GM13976 (cell line): ENCODE data around the gene KLHL13.
"Not testable (repeated sequence)": the region's sequence is repeated elsewhere in the genome, so short reads cannot be mapped to it uniquely, and the experiment has no call there.

Source experiments
- DNase-seq: peaks from one replicate; pipeline ENCODE4 v3.0.0; 2012; ENCODE audit warnings: low spot score
- in situ Hi-C: fragments of 300-500 bp; cut with MboI; formaldehyde crosslinking; loops from one replicate; pipeline ENCODE4 v1.12.0; 2022; ENCODE audit warnings: low sequenced_read_pairs, mixed read lengths, inconsistent platforms; ENCODE audit not compliant: unreplicated experiment
- TF ChIP-seq, protein P1 (sequence below): IDR thresholded peaks from 2 replicates; pipeline ENCODE4 v1.5.1; 2012; ENCODE audit warnings: borderline replicate concordance, mild to moderate bottlenecking; ENCODE audit not compliant: insufficient read depth; ENCODE audit errors: extremely low read depth, missing control alignments, control extremely low read depth

Gene KLHL13

DNA sequence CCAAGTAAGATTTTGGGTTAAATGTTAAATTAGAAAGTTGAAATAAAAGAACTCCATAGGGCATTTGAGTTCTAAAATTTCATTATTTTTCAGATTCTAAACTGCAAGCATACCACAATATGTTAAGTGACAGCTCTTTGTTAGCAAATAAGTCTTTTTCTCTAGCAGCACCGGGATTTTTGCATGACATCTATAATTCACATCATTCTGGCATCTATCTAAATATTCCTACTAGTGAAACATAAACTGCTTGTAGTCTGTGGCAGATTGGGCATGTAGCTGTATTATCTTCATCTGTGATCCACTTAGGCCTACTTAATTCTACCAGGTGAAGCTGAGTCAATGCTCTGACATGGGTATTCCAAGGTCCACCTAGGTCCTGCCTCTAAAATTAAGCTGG, 32.1 kb upstream of the KLHL13 start:
- TF ChIP-seq, protein P1, sequence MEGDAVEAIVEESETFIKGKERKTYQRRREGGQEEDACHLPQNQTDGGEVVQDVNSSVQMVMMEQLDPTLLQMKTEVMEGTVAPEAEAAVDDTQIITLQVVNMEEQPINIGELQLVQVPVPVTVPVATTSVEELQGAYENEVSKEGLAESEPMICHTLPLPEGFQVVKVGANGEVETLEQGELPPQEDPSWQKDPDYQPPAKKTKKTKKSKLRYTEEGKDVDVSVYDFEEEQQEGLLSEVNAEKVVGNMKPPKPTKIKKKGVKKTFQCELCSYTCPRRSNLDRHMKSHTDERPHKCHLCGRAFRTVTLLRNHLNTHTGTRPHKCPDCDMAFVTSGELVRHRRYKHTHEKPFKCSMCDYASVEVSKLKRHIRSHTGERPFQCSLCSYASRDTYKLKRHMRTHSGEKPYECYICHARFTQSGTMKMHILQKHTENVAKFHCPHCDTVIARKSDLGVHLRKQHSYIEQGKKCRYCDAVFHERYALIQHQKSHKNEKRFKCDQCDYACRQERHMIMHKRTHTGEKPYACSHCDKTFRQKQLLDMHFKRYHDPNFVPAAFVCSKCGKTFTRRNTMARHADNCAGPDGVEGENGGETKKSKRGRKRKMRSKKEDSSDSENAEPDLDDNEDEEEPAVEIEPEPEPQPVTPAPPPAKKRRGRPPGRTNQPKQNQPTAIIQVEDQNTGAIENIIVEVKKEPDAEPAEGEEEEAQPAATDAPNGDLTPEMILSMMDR, result no peak
- in situ Hi-C loops, result no loop called here

DNA sequence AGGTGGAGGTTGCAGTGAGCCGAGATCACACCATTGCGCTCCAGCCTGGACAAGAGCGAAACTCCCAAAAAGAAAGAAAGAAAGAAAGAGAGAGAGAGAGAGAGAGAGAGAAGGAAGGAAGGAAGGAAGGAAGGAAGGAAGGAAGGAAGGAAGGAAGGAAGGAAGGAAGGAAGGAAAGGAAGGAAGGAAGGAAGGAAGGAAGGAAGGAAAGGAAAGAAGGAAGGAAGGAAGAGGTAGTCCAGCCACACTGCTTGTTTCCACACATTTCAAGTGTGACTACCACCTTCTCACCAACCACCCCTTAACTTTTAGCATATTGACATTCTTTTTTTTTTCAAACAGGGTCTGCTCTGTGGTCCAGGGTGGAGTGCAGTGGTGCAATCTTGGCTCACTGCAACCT, 31.2 kb upstream of the KLHL13 start:
- DNase-seq, in situ Hi-C loops: not testable (repeated sequence)

More for the DNA sequence above, 32.1 kb upstream of the KLHL13 start:
- no peak for DNase-seq

DNA sequence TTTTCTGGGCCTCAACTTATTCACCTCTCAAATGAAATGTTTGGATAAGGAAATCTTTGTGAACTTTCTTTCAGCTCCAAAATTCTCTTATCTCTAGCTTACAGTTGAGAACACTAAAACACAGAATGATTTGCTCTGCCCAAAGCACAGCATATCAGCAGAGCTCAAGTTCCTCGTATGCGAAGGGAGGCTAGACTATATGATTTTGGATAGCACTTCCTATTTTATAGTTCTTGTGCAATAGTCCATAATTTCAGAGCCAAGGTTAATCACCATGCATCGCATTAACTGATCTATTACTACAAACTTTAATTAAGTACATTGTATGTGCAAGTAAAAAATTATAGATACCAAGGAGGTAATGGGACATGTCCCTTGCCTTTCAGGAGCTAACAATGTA, 27.0 kb upstream of the KLHL13 start:
- TF ChIP-seq, protein P1, result no peak
- DNase-seq, result no peak
- in situ Hi-C loops, result no loop called here

DNA sequence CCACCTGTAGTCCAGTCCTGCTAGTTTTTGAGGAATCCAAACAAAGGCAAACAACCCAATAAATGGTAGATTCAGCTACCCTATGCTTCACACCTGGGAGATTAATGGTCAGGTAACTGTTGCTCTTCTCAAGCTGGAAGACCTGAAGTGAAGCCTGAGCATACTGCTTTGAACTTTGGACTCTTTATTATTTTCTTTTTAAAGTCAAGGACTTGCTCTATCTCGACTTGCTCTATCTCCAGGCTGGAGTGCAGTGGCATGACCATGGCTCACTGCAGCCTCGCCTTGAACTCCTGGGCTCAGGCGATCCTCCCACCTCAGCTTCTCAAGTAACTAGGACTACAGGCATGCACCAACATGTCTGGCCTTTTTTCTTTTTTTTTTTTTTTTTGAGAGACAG, 14.7 kb upstream of the KLHL13 start:
- in situ Hi-C loops, result no loop called here
- DNase-seq, result no peak
- TF ChIP-seq, protein P1, result no peak

DNA sequence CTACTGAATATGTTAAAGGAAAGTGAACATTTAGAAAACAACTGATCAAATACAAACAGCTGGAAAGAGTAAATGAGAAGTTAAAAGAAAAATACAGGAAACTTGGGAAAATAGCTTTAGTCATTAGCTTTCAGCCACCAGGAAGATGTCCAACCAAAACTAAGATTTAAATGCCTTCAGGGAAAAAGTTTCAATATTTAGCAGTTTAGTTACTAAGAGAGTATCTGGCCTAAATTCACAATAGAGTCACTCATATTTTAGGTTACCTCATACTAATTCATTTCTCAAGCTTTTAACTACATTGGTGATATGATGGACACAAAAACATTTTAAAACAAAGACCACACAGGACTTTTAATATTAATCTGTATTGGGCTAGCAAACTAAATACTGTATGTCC, 13.1 kb upstream of the KLHL13 start:
- DNase-seq, result no peak
- TF ChIP-seq, protein P1, result no peak
- in situ Hi-C loops, result no loop called here

DNA sequence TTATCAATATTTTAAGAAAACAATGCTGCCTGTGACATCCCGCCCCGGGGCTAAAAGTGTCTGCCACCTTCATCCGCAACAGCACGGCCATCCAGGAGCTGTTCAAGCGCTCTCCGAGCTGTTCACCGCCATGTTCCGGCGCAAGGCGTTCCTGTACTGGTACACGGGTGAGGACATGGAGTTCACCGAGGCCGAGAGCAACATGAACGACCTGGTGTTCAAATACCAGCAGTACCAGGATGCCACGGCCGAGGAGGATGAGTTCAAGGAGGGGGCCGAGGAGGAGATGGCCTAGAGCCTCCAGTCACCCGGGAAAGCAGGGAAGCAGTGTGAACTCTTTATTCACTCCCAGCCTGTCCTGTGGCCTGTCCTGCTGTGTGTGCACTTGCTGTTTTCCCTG, 12.1 kb upstream of the KLHL13 start:
- no peak for DNase-seq
- TF ChIP-seq, protein P1, result no peak
- in situ Hi-C loops, result no loop called here

DNA sequence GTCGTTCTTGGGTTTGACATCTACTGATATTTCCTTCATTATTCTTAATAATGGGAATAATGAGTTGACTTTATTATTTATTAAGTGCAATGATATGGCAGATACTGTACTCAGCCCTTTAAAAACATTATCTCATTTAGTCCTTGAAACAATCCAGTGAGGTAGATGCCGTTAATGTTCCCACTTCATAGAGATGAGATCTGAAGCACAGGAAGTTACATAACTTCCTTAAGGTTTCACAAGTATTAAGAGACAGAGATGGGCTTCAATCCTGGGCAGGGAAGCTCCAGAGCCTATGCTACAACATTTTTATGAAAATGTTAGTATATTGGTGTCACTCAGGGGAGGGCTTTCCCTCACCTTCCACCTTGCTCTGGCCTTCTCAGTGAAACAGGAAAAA, 9.7 kb upstream of the KLHL13 start:
- no peak for DNase-seq
- in situ Hi-C loops, result no loop called here
- TF ChIP-seq, protein P1, result no peak

DNA sequence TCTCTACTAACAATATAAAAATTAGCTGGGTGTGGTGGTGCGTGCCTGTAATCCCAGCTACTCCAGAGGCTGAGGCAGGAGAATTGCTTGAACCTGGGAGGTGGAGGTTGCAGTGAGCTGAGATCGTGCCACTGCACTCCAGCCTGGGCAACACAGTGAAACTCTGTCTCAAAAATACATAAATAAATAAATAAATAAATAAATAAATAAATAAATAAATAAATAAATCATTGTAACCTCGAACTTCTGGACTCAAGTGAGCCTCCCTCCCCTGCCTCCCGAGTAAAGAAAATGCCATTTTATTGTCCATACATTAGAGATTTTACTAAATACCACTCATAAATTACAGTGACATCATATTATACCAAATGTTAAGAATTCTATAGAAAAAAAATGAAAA, 7.6 kb upstream of the KLHL13 start:
- in situ Hi-C loops, DNase-seq: not testable (repeated sequence)
